ENCODE measurements around the gene DYRK2.

The DYRK2 gene

GRCh38 chr12:67709367-67709954, 60.9 kb downstream of the DYRK2 start:
- no peak for DNase-seq
- no peak overlapping the region for H3K18ac ChIP-seq (ENCODE audit: low read length)
- no peak overlapping the region for H2AK5ac ChIP-seq (ENCODE audit: low read length)
- H3K9ac ChIP-seq (ENCODE audit: low read length) = no peak overlapping the region
- H3K4me1 ChIP-seq (ENCODE audit: control insufficient read depth, low read depth, low read length) = no peaks in the 10 kb centered on the region
- WGBS (ENCODE audit: extremely low coverage, insufficient coverage, low lambda C conversion rate) = no CpG with 5 or more reads among the region's 4 CpGs
- H3K56ac ChIP-seq (ENCODE audit: low read length) = no peak overlapping the region
- no peak overlapping the region for H2BK15ac ChIP-seq (replicated peaks; ENCODE audit: low read depth)
- H4K5ac ChIP-seq (ENCODE audit: low read length) = no peak overlapping the region
- H3K27me3 ChIP-seq (ENCODE audit: insufficient read depth, low read length, poor library complexity) = no peaks in the 10 kb centered on the region
- no peak overlapping the region for H4K8ac ChIP-seq (ENCODE audit: low read depth, low read length)
- H2BK120ac ChIP-seq (ENCODE audit: low read depth, low read length) = no peak overlapping the region
- H3K79me1 ChIP-seq (ENCODE audit: low read length) = no peaks in the 10 kb centered on the region
- H3K36me3 ChIP-seq (ENCODE audit: control insufficient read depth, insufficient read depth, low read length) = no peaks in the 10 kb centered on the region
- H2BK5ac ChIP-seq (ENCODE audit: low read length) = no peak overlapping the region
- H3K79me2 ChIP-seq (ENCODE audit: control insufficient read depth, insufficient read depth, low read length) = no peaks in the 10 kb centered on the region
- H3K4me3 ChIP-seq (ENCODE audit: low read length) = no peak overlapping the region
- no peak overlapping the region for H3K23ac ChIP-seq (ENCODE audit: low read length)
- H3K27ac ChIP-seq (ENCODE audit: low read depth, low read length) = no peak overlapping the region
- H3K4me2 ChIP-seq (ENCODE audit: low read length) = no peak overlapping the region
- H3K4ac ChIP-seq (ENCODE audit: low read depth, low read length) = no peak overlapping the region

- Histone ChIP-seq H4K5ac (ENCODE audit: low read length) (no peak overlapping the region), H3K23ac (ENCODE audit: low read length) (no peak overlapping the region), H2BK5ac (ENCODE audit: low read length) (no peak overlapping the region), H2BK120ac (ENCODE audit: low read depth, low read length) (no peak overlapping the region), H3K27me3 (ENCODE audit: insufficient read depth, low read length, poor library complexity) (no peaks in the 10 kb centered on the region), H3K4me3 (ENCODE audit: low read length) (no peak overlapping the region), H3K4me2 (ENCODE audit: low read length) (no peak overlapping the region), H3K9ac (ENCODE audit: low read length) (no peak overlapping the region), H2AK5ac (ENCODE audit: low read length) (no peak overlapping the region), H3K36me3 (ENCODE audit: control insufficient read depth, insufficient read depth, low read length) (no peaks in the 10 kb centered on the region), H4K8ac (ENCODE audit: low read depth, low read length) (no peak overlapping the region), H3K4me1 (ENCODE audit: control insufficient read depth, low read depth, low read length) (no peaks in the 10 kb centered on the region), H3K79me1 (ENCODE audit: low read length) (no peaks in the 10 kb centered on the region), H3K18ac (ENCODE audit: low read length) (no peak overlapping the region), H3K27ac (ENCODE audit: low read depth, low read length) (no peak overlapping the region), H2BK15ac (replicated peaks; ENCODE audit: low read depth) (no peak overlapping the region), H3K56ac (ENCODE audit: low read length) (no peak overlapping the region), H3K79me2 (ENCODE audit: control insufficient read depth, insufficient read depth, low read length) (no peaks in the 10 kb centered on the region), H3K4ac (ENCODE audit: low read depth, low read length) (no peak overlapping the region)
- DNase-seq = no peak
- no CpG with 5 or more reads among the region's 3 CpGs for WGBS (ENCODE audit: extremely low coverage, insufficient coverage, low lambda C conversion rate)
Measured at GRCh38 chr12:67710582-67710981, 62.0 kb downstream of the DYRK2 start.

GRCh38 chr12:67712011-67712410, 63.5 kb downstream of the DYRK2 start:
- H3K18ac ChIP-seq (ENCODE audit: low read length) = no peak overlapping the region
- H3K56ac ChIP-seq (ENCODE audit: low read length) = no peak overlapping the region
- no peak overlapping the region for H4K8ac ChIP-seq (ENCODE audit: low read depth, low read length)
- no peak overlapping the region for H3K4ac ChIP-seq (ENCODE audit: low read depth, low read length)
- H3K4me3 ChIP-seq (ENCODE audit: low read length) = no peak overlapping the region
- H3K9ac ChIP-seq (ENCODE audit: low read length) = no peak overlapping the region
- H2AK5ac ChIP-seq (ENCODE audit: low read length) = no peak overlapping the region
- H3K79me1 ChIP-seq (ENCODE audit: low read length) = no peaks in the 10 kb centered on the region
- H4K5ac ChIP-seq (ENCODE audit: low read length) = no peak overlapping the region
- no peaks in the 10 kb centered on the region for H3K79me2 ChIP-seq (ENCODE audit: control insufficient read depth, insufficient read depth, low read length)
- no peak overlapping the region for H2BK5ac ChIP-seq (ENCODE audit: low read length)
- no peak overlapping the region for H3K4me2 ChIP-seq (ENCODE audit: low read length)
- no peak for DNase-seq
- H2BK15ac ChIP-seq (replicated peaks; ENCODE audit: low read depth) = no peak overlapping the region
- H3K27me3 ChIP-seq (ENCODE audit: insufficient read depth, low read length, poor library complexity) = no peaks in the 10 kb centered on the region
- no peaks in the 10 kb centered on the region for H3K36me3 ChIP-seq (ENCODE audit: control insufficient read depth, insufficient read depth, low read length)
- no peaks in the 10 kb centered on the region for H3K4me1 ChIP-seq (ENCODE audit: control insufficient read depth, low read depth, low read length)
- H2BK120ac ChIP-seq (ENCODE audit: low read depth, low read length) = no peak overlapping the region
- H3K27ac ChIP-seq (ENCODE audit: low read depth, low read length) = no peak overlapping the region
- H3K23ac ChIP-seq (ENCODE audit: low read length) = no peak overlapping the region
- WGBS (ENCODE audit: extremely low coverage, insufficient coverage, low lambda C conversion rate) = no CpG with 5 or more reads among the region's 1 CpG

GRCh38 chr12:67714648-67715047, 66.1 kb downstream of the DYRK2 start:
- no CpG with 5 or more reads among the region's 1 CpG for WGBS (ENCODE audit: extremely low coverage, insufficient coverage, low lambda C conversion rate)

More at GRCh38 chr12:67714648-67715047, 66.1 kb downstream of the DYRK2 start:
- no peak overlapping the region for H2BK15ac ChIP-seq (replicated peaks; ENCODE audit: low read depth)
- H2AK5ac ChIP-seq (ENCODE audit: low read length) = no peak overlapping the region
- no peak overlapping the region for H3K18ac ChIP-seq (ENCODE audit: low read length)
- H3K4me3 ChIP-seq (ENCODE audit: low read length) = no peak overlapping the region
- H3K4me1 ChIP-seq (ENCODE audit: control insufficient read depth, low read depth, low read length) = no peaks in the 10 kb centered on the region
- H3K56ac ChIP-seq (ENCODE audit: low read length) = no peak overlapping the region
- no peak overlapping the region for H4K8ac ChIP-seq (ENCODE audit: low read depth, low read length)
- H3K4me2 ChIP-seq (ENCODE audit: low read length) = no peak overlapping the region
- H3K9ac ChIP-seq (ENCODE audit: low read length) = no peak overlapping the region
- H3K27me3 ChIP-seq (ENCODE audit: insufficient read depth, low read length, poor library complexity) = no peaks in the 10 kb centered on the region
- no peaks in the 10 kb centered on the region for H3K79me2 ChIP-seq (ENCODE audit: control insufficient read depth, insufficient read depth, low read length)
- no peak overlapping the region for H3K23ac ChIP-seq (ENCODE audit: low read length)
- no peaks in the 10 kb centered on the region for H3K79me1 ChIP-seq (ENCODE audit: low read length)
- no peak for DNase-seq
- H2BK5ac ChIP-seq (ENCODE audit: low read length) = no peak overlapping the region
- no peak overlapping the region for H3K4ac ChIP-seq (ENCODE audit: low read depth, low read length)
- H3K27ac ChIP-seq (ENCODE audit: low read depth, low read length) = no peak overlapping the region
- H2BK120ac ChIP-seq (ENCODE audit: low read depth, low read length) = no peak overlapping the region
- H3K36me3 ChIP-seq (ENCODE audit: control insufficient read depth, insufficient read depth, low read length) = no peaks in the 10 kb centered on the region
- no peak overlapping the region for H4K5ac ChIP-seq (ENCODE audit: low read length)
